CD4-positive, alpha-beta T cell treated with Interleukin-6 for 4 hours (primary cell): ENCODE measurements around the gene GIT1.
A peak's percentile ranks its signal among the peaks of the same experiment; 100 is the strongest.

Experiments
- DNase-seq: peaks from one replicate; pipeline ENCODE4 v3.0.0-alpha.2; 2020; ENCODE audit warnings: mixed read lengths

The GIT1 gene, protein sequence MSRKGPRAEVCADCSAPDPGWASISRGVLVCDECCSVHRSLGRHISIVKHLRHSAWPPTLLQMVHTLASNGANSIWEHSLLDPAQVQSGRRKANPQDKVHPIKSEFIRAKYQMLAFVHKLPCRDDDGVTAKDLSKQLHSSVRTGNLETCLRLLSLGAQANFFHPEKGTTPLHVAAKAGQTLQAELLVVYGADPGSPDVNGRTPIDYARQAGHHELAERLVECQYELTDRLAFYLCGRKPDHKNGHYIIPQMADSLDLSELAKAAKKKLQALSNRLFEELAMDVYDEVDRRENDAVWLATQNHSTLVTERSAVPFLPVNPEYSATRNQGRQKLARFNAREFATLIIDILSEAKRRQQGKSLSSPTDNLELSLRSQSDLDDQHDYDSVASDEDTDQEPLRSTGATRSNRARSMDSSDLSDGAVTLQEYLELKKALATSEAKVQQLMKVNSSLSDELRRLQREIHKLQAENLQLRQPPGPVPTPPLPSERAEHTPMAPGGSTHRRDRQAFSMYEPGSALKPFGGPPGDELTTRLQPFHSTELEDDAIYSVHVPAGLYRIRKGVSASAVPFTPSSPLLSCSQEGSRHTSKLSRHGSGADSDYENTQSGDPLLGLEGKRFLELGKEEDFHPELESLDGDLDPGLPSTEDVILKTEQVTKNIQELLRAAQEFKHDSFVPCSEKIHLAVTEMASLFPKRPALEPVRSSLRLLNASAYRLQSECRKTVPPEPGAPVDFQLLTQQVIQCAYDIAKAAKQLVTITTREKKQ

GRCh38 chr17:29589524-29590410 is at the start of gene GIT1:
Gene GIT1 (minus strand): TSS chr17:29589648. CDS start chr17:29589378, 270 bp downstream.
- DNase-seq, result peak; percentile 90

DNA sequence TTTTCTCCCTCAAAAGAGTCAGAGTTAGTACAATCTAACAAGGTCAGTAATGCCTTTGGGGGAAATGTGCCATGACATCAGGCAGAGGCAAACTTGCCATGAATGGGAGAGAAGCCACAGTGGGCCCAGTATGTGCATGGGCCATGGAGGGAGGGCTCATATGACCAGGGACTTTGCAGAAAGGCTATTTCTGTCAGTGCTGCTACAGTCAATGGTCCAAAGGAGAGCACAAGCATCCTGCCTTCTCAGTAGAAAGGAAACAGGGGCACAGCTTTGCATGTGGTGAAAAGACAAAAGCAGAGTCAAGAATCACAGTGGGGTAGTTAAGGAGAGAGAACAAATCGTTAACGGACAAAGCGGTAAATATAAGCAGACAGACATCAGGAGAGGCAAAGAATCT is 44.4 kb upstream of the GIT1 start:
- DNase-seq, result no peak

DNA sequence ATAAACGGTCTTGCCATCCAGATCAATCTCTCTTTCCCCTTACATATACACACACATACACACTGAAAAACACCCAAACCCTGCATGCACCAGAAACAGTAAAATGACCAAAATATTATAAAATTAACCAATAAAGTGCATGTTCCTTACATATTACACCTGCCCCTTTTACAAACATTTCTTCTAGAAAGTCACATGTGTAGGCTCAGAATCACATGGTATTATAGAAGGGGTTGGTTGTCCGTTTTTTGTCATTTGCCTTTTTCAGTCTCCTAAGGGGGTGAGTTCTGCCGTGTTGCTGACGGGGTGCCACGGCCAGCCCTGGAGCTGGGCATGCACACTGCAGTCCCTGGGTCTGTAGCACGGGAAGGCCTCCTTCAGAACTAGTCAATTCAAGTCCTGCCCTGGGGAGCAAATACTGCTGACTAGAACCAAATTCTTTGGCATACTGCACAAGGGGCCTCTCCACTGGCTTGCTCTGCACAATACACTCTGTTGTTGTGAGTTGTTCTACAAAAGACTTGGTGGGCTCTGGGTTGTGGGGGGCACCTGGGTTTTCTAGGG is 41.3 kb upstream of the GIT1 start:
- no peak for DNase-seq

DNA sequence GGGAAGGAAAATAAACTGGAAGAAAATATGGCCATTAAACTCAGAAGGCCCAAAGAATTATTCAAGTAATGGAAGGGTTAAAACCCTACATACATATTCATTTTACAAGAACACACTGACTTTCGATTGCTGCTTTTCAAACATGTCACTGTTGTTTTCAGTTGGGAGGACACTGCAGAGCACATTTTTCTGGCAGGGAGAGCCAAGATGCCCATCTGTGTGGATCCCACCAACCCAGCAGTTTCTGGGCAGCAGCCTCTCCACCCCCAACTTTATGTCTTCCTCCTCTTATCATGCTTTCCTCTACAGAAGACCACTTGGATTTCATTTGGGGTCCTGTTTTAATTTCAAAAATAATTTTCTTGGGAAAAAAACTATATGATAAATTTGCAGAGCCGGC is 40.4 kb upstream of the GIT1 start:
- no peak for DNase-seq

- DNase-seq, result no peak
Observed at GRCh38 chr17:29628644-29629043, 39.2 kb upstream of the GIT1 start.

GRCh38 chr17:29627951-29628350 is 38.5 kb upstream of the GIT1 start:
- no peak for DNase-seq

- DNase-seq, result no peak
Observed at GRCh38 chr17:29625037-29625750, 35.7 kb upstream of the GIT1 start.

DNA sequence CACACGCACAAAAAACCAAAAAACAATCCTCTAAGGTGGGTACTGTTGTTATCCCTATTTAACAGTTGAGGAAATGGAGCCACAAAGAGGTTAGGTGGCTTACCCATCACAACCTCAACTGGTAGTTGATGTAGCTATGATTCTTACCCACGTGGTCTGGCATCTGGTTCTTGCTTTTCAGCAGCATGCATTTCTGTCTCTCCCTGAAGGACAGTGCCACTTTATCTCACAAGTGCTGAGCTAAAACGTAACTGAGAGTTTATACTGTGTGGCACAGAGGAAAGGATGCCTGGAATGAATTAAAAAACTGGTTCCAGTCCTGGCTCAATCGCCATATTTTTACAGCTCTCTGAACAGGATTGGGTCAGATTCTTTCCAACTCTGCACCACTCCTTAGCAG is 35.1 kb upstream of the GIT1 start:
- no peak for DNase-seq

DNA sequence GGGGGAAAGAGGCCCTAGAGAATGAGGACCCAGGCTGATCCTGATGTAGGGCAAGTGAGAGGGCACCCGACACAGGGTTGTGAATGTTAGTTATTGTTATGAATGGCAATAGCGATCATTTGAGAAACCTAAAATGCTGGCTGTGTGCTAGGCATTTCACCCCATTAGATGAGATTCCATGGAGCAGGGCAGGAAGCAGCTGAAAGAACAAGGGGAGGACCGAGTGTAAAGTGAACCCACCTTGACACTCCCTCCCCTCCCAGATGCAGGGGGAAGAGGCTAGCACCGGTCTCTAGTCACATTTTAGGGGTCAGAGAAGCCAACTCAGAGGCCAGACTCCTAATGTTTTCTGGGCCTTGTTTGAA is 33.8 kb upstream of the GIT1 start:
- no peak for DNase-seq

DNA sequence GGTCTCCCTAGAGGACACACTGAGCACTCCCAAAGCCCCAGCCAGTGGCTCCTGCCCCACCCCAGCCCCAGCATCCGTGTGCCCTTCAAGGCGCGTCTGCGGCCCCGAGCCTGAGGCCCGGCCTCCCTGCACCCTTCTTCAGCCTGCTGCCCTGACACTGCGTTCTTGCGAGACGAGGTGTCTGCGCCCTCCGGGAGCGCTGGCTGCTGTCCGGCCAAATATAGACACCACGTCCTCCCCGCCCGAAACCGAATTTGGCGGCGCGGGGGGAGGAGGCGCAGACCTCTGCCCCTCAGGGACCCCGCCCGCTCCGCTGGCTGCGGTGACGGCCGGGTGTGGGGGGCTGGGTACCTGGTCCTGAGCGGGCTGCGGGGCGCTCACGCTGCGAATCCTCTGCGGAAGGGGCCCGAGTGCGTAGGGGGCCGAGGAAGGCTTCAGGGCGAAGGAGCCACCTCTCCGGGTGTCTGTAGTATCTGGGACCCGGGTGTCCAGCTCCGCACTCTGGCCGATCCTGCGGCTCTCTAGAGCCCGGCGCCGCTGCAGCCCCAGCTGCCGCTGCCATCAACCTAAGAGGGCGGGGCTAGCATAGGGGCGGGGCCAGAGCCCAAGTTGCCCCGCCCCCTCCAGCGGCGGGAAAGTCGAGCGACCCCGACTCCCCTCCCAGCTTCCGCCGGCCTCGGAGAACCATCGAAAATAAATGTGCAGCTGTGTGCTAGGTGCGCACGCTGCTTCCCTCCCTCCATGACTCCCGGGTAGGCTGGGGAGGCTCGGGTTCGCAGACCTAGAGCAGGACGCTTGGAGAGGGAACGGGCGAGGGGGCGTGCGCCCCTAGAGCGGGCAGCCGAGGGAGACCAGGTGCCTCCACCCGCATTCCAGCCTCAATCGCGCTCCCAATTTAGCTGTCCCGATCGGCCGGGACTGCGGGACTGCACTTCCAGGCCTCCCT is 33.2 kb upstream of the GIT1 start, which contains the start of gene CORO6:
Gene CORO6, minus strand, starts transcription at position 576 of the 946 bp plus-strand sequence. CDS start 1,491 bp downstream, outside the sequence.
- peak; percentile 72 for DNase-seq

DNA sequence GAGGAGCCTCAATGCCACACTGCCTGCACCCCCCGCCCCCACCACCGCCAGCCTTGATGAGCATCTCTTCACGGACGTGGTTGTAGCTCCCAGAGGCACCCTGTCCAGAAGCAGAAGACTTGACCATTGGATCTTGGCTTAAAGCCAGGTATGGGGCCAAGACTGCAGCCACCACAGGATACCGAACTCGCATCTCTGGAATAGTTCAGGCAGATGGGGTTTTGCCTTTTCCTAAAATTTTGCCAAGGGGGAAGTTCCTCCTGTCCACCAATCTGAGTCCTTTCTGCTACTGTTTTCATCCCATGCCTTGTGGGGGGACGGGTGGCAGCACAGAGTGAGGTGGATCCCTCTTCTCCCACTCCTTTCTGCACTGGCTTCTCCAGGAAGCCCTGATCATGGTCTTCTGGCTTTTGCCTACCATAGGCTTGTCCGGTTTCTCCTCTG is 32.3 kb upstream of the GIT1 start:
- no peak for DNase-seq

GRCh38 chr17:29620779-29621500 is 31.5 kb upstream of the GIT1 start:
- no peak for DNase-seq

DNA sequence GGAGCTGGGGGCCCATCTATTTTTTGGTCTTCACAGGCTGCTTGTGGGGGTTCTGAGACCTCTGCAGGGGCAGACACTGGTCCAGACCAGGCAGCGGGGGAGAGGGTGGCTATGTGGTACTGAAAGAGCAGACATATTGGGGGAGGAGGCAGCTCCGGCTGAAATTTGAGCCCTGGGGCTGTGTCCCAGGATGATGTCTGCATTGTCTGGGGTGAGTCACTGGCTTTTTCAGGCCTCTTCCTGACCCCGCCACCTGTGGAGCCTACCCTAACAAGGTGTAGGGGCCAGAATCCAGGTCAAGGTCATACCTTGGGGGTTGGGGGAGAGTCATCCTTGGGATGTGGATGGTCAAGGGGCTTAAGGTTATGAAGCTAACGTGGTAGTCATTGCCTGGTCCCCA is 30.8 kb upstream of the GIT1 start:
- DNase-seq, result no peak

DNA sequence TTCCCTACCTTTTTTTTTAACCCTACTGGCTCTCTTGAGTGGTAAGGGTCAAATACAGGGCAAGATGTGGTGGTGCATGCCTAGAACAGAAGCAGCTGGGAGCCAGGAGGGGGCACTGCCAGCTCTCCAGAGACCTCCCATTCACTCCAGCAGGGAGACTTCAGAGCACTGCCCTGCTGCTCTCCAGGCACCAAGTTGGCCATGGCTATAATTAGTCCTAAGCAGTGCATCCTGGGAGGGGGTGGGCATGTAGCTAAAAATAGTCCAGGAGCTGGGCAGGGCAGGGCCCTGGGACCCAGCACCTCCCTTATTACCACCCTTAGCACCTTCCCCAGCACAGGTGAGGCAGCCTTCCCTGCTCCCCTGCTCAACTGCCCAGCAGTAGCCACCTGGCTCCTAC is 29.8 kb upstream of the GIT1 start:
- no peak for DNase-seq

GRCh38 chr17:29618272-29619065 is 29.0 kb upstream of the GIT1 start:
- no peak for DNase-seq

DNA sequence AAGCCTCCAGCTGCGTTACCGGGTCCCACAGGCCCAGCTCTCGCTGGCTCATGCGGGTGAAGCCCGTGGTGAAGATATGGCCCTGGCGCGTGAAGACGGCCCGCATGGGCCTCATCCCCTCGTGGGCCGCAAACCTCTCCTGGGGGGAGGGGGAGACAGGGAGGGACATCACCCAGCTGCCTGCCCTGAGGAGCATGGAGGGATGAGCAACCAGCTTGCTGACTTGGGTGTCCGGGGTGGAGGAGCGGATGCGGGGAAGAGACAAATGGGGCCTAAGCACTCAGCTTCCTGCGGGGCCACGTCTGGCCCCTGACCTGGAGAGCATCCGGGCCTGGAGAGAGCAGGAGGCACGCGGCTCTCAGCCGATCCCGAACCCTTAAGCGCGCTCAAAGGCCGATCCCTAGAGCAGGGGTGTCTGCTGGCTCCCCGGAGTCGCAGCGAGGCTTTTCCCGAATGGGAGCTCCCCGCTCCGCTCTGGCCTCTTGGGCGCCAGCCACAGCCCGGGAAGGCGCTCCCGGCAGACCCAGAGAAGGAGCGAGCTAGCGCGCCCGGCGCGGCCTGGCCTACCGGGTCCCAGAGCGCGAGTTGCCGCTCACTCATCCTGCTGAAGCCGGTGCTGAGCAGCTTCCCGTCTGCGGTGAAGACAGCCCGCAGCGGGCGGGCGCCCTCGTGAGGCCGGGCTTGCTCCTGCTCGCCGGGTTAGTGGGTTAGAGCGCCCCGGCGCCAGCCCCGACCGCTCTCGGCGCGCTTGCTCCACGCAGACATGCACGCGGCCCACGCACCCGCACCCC is 28.2 kb upstream of the GIT1 start:
- DNase-seq, result peak; percentile 92

DNA sequence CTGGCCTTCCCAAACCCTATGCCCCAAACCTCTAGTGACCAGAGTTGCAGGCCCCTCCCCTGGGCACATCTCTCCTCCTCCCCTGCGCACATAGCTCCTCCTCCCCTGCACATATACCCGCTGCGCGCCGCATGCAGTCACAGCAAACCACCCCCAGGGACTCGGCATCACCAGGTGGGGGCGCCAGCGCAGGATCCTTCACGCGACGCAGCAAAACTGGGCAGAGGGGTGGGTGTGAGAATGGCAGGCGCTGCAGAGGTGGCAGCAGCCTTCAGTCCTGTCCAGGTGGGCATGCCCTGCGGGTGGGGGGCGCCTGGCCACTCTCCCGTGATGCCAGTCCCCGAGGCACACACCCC is 27.7 kb upstream of the GIT1 start:
- peak; percentile 94 for DNase-seq

DNA sequence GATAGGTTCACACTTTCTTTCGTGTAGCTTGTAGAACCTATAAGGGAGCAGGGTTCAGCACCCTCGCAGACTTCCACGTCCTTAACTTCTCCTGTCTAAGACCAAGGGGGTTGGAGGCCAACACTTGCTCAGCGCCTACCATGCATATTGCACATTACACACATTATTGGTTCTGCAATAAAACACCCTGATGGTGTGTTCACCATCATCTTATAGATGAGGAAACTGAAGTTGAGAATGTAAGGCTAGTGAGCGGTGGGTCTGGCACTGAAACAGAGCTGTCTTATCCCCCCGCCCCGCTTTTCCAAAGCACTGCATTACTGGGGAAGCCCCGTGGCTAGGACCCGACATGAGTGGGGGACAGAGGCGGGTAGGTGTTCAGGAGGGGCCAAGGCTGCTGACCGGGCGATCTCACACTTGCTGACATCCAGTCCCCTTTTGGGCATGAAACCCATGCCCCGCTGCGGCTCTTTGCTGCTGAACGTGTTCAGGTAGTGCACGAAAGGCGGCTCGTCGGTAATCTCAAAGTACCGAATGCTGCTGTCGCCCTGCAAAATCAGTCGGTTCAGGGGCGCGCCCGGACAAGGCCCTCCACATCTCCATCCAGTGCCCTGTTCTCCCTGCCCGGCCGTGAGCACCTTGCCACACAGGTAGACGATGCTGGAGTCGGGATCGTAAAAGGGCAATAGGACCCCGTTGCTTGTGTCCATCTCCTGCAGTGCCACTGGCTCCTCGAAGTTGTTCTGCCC is 27.0 kb upstream of the GIT1 start:
- DNase-seq, result peak; percentile 36
